ENCODE results near the gene DAB1.

The DAB1 gene

GRCh38 chr1:57134803-57135202 is 289.1 kb downstream of the DAB1 start:
- no peaks in the 10 kb centered on the region for H4K20me1 ChIP-seq (ENCODE audit: insufficient read depth, low read length)
- no peaks in the 10 kb centered on the region for H3K27me3 ChIP-seq (ENCODE audit: insufficient read depth, low read length)
- H3F3A ChIP-seq (ENCODE audit: insufficient read depth, low read length): no peaks in the 10 kb centered on the region
- H3K4me1 ChIP-seq (ENCODE audit: insufficient read depth, low read length, severe bottlenecking): no peaks in the 10 kb centered on the region
- no peak overlapping the region for H3K4me2 ChIP-seq (ENCODE audit: low read length)
- H3K9me3 ChIP-seq (ENCODE audit: low read length): no peaks in the 10 kb centered on the region
- H3K36me3 ChIP-seq (ENCODE audit: insufficient read depth, low read length): no peaks in the 10 kb centered on the region
- H2AFZ ChIP-seq (ENCODE audit: low read length): no peak overlapping the region
- no peak overlapping the region for H3K4me3 ChIP-seq (ENCODE audit: low read depth, low read length, poor library complexity, severe bottlenecking)
- no peak overlapping the region for H3K27ac ChIP-seq (ENCODE audit: low read depth, low read length, poor library complexity, severe bottlenecking)
- no peaks in the 10 kb centered on the region for H3K9me2 ChIP-seq (ENCODE audit: low read depth, low read length)
- no peaks in the 10 kb centered on the region for H3K79me2 ChIP-seq (ENCODE audit: insufficient read depth, low read length)
- TF ChIP-seq EZH2 (IDR thresholded peaks at IDR 0.05; ENCODE audit: borderline replicate concordance, low read length) (no peak), CTCF (IDR thresholded peaks at IDR 0.05; ENCODE audit: low read length) (no peak)
- H3K9ac ChIP-seq (ENCODE audit: low read length): no peak overlapping the region

- Histone ChIP-seq H3K9ac (ENCODE audit: low read length) (no peak overlapping the region), H3K9me2 (ENCODE audit: low read depth, low read length) (no peaks in the 10 kb centered on the region), H3F3A (ENCODE audit: insufficient read depth, low read length) (no peaks in the 10 kb centered on the region), H3K27ac (ENCODE audit: low read depth, low read length, poor library complexity, severe bottlenecking) (no peak overlapping the region), H3K9me3 (ENCODE audit: low read length) (no peaks in the 10 kb centered on the region), H2AFZ (ENCODE audit: low read length) (no peak overlapping the region), H3K79me2 (ENCODE audit: insufficient read depth, low read length) (no peaks in the 10 kb centered on the region), H3K4me3 (ENCODE audit: low read depth, low read length, poor library complexity, severe bottlenecking) (no peak overlapping the region), H3K4me2 (ENCODE audit: low read length) (no peak overlapping the region), H3K4me1 (ENCODE audit: insufficient read depth, low read length, severe bottlenecking) (no peaks in the 10 kb centered on the region), H4K20me1 (ENCODE audit: insufficient read depth, low read length) (no peaks in the 10 kb centered on the region), H3K36me3 (ENCODE audit: insufficient read depth, low read length) (no peaks in the 10 kb centered on the region), H3K27me3 (ENCODE audit: insufficient read depth, low read length) (no peaks in the 10 kb centered on the region)
- TF ChIP-seq EZH2 (IDR thresholded peaks at IDR 0.05; ENCODE audit: borderline replicate concordance, low read length) (no peak), CTCF (IDR thresholded peaks at IDR 0.05; ENCODE audit: low read length) (no peak)
These were observed 290.2 kb downstream of the DAB1 start for GRCh38 chr1:57133686-57134085.

GRCh38 chr1:57132993-57133622 is 290.8 kb downstream of the DAB1 start:
- no peak for TF ChIP-seq EZH2 (IDR thresholded peaks at IDR 0.05; ENCODE audit: borderline replicate concordance, low read length)
- TF ChIP-seq CTCF (IDR thresholded peaks at IDR 0.05; ENCODE audit: low read length): no peak
- Histone ChIP-seq H3K4me3 (ENCODE audit: low read depth, low read length, poor library complexity, severe bottlenecking) (no peak overlapping the region), H2AFZ (ENCODE audit: low read length) (no peak overlapping the region), H3K9me3 (ENCODE audit: low read length) (no peaks in the 10 kb centered on the region), H3K79me2 (ENCODE audit: insufficient read depth, low read length) (no peaks in the 10 kb centered on the region), H3K27ac (ENCODE audit: low read depth, low read length, poor library complexity, severe bottlenecking) (no peak overlapping the region), H3K4me1 (ENCODE audit: insufficient read depth, low read length, severe bottlenecking) (no peaks in the 10 kb centered on the region), H3K9ac (ENCODE audit: low read length) (no peak overlapping the region), H4K20me1 (ENCODE audit: insufficient read depth, low read length) (no peaks in the 10 kb centered on the region), H3K27me3 (ENCODE audit: insufficient read depth, low read length) (no peaks in the 10 kb centered on the region), H3K36me3 (ENCODE audit: insufficient read depth, low read length) (no peaks in the 10 kb centered on the region), H3K9me2 (ENCODE audit: low read depth, low read length) (no peaks in the 10 kb centered on the region), H3K4me2 (ENCODE audit: low read length) (no peak overlapping the region), H3F3A (ENCODE audit: insufficient read depth, low read length) (no peaks in the 10 kb centered on the region)

Measured in OCI-LY1 (cell line).